Body of pancreas (tissue), 4 donors: ENCODE results near the gene ORAI1.

Experiments used
- CTCF ChIP-seq, 7 experiments: fragments of 450-650 bp in 4 of 7; fragments of 200-600 bp in 3 of 7; sonication (generic) in 3 of 7; IDR thresholded peaks; one replicate each; pipeline ENCODE4 v1.5.1; 2016 to 2019; ENCODE audit warnings: antibody characterized with exemption in 7 of 7
- POLR2A ChIP-seq, 3 donors: fragments of 450-650 bp; IDR thresholded peaks; one replicate each; pipeline ENCODE4 v1.6.1; 2016; ENCODE audit warnings: antibody characterized with exemption in 3 of 3, mild to moderate bottlenecking in 2 of 3

- TF ChIP-seq CTCF (IDR thresholded peaks at IDR 0.05) (no peak), POLR2A (IDR thresholded peaks at IDR 0.05) (peak in 2 of 3 donors; percentile 42 to 53)
Measured at GRCh38 chr12:121581686-121582429, 44.5 kb upstream of the ORAI1 start.
